Upper lobe of left lung (tissue), 4 donors: ENCODE results near the gene DDR2.
A peak's percentile ranks its signal among the peaks of the same experiment; 100 is the strongest.
"Not testable (repeated sequence)": the region's sequence is repeated elsewhere in the genome, so short reads cannot be mapped to it uniquely, and the experiment has no call there.

ENCODE experiments used
- CTCF ChIP-seq, 6 experiments: fragments of 450-650 bp in 4 of 6; fragments of 200-600 bp in 2 of 6; sonication (generic) in 2 of 6; IDR thresholded peaks; one replicate each; pipeline ENCODE4 v1.5.1; 2016 to 2019; ENCODE audit warnings: antibody characterized with exemption in 6 of 6
- POLR2A ChIP-seq, 4 donors: fragments of 450-650 bp; IDR thresholded peaks; one replicate each; pipeline ENCODE4 v1.5.1; 2016 to 2017; ENCODE audit warnings: antibody characterized with exemption in 4 of 4, mild to moderate bottlenecking in 2 of 4
- POLR2AphosphoS5 ChIP-seq, 2 donors: sonication (generic); formaldehyde crosslinking; IDR thresholded peaks; one replicate each; pipeline ENCODE4 v1.5.1; 2017; ENCODE audit warnings: antibody characterized with exemption in 2 of 2

DNA sequence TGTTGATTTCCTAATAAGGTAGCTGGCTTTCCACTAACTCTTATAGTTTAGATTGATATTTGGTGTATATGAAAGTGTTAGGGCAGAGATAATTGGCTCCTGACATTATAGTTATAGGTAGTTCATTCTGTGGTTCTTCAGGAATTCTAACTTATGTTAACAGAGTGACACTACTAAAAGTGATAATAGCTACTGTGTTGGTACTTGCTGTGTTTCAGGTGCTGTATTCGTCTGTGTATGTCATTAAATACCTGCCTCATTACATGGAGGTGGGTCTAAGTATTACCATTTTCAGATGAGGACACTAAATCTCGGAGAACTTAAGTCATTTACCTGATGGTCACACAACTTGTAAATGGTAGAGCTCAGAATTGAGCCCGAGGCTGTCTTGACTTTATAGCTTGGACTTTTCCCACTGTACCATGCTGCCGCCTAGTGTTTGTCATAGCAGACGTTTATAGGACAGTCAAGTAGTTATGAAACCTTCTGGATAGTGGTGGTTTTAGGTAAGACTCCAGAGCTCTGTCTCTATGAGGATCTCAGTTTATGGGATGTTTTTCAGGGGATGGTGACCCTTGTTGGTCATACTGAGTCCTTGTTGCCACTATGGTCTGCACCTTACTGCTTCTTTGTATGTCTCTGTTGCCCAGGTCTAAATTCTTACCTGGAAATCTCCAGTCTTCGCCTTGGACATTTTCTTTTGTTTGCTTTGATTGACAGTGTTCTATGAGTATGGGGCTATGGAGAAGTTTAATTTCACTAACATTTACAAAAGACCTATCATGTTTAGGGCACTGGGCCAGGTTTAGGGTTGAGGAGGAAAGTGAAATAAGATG lies 167.9 kb downstream of the DDR2 start:
- not testable (repeated sequence) for TF ChIP-seq POLR2A, POLR2AphosphoS5 (IDR thresholded peaks at IDR 0.05)
- TF ChIP-seq CTCF (IDR thresholded peaks at IDR 0.05): peak in 4 of 6 experiments; percentile 21 to 56 (median 52)
